GM19099 (cell line): ENCODE data around the gene PDP2.

Source experiments
- POLR2A ChIP-seq: IDR thresholded peaks from 3 replicates; pipeline ENCODE4 v1.6.1; 2011; ENCODE audit warnings: low read depth; ENCODE audit not compliant: insufficient read length; ENCODE audit errors: extremely low read depth

The PDP2 gene, protein sequence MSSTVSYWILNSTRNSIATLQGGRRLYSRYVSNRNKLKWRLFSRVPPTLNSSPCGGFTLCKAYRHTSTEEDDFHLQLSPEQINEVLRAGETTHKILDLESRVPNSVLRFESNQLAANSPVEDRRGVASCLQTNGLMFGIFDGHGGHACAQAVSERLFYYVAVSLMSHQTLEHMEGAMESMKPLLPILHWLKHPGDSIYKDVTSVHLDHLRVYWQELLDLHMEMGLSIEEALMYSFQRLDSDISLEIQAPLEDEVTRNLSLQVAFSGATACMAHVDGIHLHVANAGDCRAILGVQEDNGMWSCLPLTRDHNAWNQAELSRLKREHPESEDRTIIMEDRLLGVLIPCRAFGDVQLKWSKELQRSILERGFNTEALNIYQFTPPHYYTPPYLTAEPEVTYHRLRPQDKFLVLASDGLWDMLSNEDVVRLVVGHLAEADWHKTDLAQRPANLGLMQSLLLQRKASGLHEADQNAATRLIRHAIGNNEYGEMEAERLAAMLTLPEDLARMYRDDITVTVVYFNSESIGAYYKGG

DNA sequence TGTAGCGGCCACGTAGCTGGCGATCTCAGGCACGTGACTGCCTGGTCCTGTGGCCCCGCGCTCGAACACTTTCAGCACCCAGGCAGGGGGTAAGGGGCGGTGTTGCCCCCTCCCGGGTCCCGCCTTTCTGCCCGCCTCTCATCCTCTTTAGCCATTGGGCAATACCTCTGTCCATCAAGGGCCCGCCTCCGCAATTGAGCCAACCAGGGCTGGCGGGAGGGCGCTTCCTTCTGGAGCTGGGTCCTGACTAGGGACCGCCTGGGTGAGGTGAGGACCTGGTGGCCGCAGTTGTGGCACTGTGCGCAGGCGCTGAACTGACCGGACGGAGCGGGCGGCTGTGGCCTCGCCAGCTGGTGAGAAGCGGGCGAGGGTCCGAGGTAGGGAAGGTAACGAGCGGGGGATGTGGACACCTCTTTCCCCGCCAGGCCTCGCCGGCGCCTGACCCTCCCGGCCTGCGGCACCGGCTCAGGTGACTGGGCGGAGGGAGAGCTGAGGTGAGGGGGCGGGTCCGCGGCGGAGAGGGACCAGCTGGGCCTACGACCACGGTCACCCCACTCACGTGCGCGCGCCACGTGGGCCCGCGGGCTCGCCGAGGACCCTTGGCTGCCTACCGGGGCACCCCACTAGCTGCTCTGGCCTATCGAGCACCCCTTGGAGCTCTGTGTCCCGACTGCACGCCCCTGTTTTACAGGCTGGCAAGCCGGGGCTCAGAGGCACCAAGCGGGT, at the start of gene PDP2:
Gene PDP2 (plus strand): TSS at position 228 of the 726 bp plus-strand sequence. CDS start 3,770 bp downstream, outside the sequence.
- peak; percentile 73 for TF ChIP-seq POLR2A

DNA sequence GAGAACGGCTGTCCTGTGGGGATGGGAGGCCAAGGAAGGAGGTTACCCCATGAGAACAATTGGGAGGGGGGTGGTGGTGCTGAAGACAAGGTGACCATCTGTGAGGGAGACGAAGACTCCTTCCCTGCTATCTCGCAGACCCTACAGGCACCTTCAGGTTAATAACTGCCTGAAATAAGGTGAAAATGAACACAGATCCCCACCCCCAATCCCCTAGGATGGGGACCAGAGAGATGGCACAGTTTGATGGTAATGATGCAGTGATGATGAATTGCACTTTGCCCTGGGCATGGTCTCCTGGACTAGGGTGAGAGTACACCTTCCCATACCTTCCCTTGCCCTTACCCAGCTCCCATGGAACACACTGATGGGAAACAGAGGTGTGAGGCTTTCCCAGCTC, 48.1 kb upstream of the PDP2 start:
- no peak for TF ChIP-seq POLR2A

DNA sequence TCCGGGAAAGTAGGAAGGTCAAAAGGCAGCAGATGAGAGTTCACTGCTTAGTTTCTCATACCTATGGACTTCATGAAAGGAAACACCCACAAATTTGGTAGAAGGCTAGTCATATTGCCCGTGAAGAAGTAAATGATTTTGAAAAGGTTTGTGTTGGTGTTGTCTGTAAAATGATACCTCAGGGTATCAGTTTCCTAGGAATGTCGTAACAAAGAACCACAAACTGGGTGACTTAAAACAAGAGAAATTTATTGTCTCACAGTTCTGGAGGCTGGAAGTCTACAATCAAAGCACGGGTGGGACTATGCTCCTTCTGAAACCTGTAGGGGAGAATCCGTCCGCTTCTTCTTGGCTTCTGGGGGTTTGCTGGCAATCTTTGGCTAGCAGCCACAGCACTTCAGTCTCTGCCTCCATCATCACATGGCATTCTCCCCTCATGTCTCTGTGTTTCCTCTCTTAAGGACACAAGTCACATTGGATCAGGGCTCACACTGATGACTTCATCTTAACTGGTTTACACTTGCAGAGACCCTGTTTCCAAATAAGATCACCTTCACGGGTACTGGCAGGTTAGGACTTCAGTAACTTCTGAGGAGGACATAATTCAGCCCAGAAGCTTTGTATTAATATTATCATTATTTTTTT, 47.5 kb upstream of the PDP2 start:
- TF ChIP-seq POLR2A = no peak

DNA sequence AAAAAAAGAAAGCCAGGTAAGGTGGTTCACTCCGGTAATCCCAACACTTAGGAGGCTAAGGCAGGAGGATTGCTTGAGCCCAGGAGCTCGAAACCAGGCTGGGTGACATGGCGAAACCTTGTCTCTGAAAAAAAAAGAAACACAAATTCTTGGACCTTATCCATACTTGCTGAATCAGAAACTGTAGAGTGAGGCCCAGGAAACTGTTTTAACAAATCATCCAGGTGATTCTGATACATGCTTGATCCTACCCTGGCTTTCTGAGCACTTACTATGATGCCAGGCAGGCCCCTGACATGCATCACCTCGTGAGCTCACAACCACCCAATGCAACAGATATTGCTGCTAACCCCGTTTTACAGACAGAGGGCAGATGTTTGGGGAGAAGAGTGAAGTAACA, 45.6 kb upstream of the PDP2 start:
- TF ChIP-seq POLR2A = no peak

DNA sequence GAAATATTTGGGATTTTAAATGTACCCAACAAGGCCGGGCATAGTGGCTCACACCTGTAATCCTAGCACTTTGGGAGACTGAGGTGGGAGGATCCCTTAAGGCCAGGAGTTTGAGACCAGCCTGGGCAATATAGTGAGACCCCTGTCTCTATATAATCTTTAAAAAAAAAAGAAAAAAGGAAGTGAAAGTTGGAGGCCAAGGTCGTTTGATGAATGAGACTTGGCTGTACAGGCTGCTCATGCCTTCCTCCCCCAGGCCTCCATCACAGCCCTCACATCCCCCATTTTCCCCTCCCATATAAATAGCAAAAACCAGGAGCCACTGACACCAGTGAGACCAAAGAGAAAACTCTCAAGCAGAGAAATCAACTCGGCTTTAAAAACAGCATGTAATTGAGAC, 39.4 kb upstream of the PDP2 start:
- TF ChIP-seq POLR2A = no peak

DNA sequence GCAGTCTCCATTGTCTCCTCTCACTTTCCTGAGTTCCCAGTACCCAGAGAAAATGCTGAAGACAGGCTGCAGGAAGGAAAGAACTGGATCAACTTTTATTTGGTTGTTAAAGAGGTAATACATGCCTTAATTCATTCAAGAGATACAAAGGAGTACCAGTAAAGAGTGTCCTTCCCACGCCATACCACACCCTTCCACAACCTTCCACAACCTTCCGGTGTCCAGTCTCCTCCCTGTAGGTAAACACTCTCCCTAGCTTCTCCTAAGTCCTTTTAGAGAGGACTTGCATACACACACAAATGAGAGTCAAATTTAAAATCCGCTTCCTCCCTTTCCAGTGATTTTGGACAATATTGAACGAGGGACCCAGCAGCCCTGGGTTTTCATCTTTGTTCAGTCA, 38.9 kb upstream of the PDP2 start:
- no peak for TF ChIP-seq POLR2A

DNA sequence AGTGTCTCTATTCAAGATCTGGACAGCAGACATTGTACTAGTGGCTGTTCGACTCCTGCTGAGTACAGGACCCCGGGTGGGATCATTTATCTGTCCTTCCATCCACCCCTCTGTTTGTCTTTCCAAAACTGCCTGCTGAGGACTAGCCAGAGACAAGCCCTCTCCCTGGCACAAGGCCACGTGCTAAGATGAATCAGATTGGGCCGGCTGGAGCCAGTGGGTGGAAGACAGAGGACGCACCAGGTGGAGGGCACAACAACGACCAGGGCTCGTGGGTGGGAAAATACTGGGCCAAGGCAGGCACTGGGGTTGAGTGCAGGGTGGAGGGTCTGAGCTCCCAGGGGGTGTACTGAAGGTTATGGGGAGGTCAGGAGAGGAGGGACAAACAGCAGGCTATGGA, 37.5 kb upstream of the PDP2 start:
- no peak for TF ChIP-seq POLR2A

DNA sequence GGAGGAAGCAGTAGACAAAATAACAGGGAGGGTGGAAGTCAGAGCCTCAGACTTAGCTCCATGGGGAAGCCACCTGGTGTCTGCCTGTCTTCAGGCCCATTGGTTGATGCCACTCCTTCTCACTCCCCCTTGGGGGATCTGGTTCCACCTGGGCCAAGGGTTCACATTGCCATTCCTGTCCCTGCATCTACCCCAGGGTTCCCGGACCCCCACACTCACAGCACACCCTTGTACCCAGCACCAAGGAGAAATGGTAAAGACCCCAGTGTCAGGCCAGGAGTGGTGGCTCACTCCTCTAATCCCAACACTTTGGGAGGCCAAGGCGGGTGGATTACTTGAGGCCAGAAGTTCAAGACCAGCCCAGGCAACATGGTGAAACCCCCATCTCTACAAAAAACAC, 37.1 kb upstream of the PDP2 start:
- TF ChIP-seq POLR2A = no peak

DNA sequence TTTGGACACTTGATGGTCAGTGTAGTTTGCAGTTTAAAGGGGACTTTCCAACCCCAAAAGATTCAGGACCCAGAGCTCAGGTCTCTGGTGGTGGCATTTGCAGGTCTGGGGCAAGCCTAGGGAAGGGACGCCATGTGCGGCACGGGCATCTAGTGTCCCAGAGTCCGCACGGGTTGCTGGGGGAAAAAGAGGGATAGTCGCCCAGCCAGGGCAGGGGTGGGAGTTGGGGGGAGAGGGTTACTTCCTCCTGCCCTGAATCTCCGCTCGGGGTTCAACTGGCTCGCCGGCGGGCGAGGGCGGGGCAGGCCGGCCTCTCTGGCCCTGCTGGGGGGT, 36.3 kb upstream of the PDP2 start:
- no peak for TF ChIP-seq POLR2A

DNA sequence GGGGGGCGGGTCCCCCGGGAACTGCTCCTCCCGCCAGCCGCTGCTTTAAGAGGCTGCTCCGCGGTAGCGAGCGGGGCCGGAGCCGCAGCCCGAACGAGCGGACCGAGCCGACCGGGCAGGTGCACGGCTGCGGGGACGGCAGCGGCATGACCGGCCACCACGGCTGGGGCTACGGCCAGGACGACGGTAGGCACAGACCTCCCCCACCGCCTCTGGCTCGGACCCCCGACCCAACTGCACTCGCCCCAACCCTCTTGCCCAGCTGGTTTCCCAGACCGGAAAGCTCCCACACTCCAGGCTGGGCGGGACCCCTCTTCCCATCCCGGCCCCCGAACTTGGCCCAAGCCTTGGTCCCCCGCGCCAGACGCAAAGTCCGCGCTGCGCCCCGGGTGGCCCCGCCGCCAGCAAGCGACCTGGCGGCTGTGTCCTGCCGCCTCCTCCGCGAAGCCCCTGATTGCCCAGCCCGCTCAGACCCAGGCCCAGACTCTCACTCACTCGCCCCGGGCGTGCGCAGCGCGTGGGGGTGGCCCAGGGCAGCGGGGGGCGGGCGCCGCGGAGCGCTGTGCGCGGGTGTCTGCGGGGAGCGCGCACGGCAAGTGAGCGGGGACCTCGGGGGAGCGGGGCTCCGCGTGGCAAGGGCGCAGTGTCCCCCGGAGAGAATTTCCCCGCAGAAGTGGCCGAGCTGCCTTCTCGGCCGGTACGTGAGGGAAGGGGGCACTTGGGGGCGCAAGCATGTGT, 35.8 kb upstream of the PDP2 start, which contains the start of gene CA7:
Gene CA7 (plus strand): TSS at position 73 of the 738 bp plus-strand sequence. CDS start 74 bp downstream, at position 147.
- TF ChIP-seq POLR2A = no peak

DNA sequence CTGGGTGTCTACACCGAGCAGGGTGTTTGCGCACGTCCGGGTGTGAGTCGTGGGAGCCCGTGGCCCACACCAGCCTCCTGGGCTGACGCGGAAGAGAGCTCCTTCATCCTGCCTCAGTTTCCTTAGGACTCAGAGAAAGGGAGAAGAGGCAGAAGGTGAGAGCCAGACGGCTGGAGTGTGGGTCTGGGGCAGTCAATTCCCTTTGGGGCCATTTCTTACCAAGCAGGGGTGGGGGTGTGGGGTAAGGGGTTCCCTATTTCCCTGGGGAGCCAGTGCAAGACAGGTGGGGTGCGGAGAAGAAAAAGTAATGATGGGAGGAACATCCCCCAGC, 35.3 kb upstream of the PDP2 start:
- TF ChIP-seq POLR2A = no peak

DNA sequence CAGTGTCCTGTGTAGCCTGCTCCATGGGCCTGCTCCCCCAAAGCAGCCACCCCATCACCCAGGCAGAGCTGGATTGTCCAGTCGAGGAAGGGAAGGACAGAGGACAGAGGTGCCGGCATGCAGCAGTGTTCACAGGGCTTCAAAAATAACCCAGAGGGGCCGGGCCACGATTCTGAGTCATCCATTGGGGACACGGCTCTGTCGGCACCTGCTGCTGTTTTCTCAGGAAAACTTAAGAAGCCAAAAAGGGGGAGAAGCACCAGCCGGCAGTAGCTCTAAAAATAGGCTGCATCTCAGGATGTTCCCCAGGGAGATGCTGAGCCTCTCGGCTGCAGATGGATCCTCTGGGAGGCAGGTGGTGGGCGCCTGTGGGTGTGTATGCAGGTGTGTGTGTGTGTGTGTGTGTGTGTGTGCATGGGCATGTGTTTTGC, 34.5 kb upstream of the PDP2 start:
- no peak for TF ChIP-seq POLR2A

DNA sequence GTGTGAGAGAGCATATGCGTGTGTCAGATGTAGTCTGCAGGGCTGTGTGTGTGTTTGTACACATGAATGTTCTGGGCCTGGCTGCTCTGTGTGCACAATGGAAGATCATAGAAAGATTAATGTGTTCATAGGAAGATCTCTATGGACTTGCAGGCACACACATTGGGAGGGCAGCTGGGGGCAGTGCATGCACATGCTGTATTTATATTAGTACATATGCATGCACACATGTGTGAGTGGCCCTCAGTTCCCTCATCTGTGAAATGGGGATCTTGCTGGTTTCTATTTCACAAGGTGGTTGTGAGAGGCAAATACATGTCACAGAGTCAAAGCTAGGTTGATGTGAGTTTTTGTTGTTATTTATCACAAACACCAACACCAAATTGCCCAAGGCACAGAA, 34.0 kb upstream of the PDP2 start:
- no peak for TF ChIP-seq POLR2A

DNA sequence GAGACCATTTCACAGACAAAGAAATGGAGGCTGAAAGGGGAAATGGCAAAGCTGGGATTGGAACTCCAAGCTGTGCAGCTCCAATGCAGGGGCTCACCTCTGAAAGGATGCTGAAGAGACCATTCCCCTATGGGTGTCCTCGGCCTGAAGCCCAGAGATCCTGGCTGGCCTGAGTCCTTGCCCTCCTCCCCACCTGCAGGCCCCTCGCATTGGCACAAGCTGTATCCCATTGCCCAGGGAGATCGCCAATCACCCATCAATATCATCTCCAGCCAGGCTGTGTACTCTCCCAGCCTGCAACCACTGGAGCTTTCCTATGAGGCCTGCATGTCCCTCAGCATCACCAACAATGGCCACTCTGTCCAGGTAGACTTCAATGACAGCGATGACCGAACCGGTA, 33.5 kb upstream of the PDP2 start:
- no peak for TF ChIP-seq POLR2A

DNA sequence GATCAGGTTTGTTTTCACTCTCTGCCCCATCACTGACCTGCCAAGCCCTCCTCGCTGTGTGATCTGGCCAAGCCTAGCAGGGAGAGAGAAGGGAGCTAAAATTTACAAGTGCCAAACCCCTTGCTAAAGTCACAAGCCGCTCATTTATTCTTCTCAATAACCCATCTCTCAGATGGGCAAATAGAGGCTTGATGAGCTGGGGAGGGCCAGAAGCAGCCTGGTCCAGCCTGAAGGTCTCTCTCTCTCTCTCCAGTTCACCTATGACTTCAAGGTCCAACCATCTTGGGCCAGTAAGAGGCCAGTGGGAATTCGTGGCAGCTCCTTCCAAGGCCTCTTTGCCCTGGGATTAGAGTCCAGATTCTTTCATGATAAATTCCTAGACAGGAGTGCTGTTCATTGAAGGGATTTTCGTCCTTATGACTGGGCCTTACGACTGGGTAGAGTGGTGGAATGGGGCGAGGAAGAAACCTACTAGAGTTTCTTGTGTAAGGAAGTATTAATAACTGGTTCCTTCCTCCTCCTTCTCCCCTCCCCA, 32.7 kb upstream of the PDP2 start:
- no peak for TF ChIP-seq POLR2A

DNA sequence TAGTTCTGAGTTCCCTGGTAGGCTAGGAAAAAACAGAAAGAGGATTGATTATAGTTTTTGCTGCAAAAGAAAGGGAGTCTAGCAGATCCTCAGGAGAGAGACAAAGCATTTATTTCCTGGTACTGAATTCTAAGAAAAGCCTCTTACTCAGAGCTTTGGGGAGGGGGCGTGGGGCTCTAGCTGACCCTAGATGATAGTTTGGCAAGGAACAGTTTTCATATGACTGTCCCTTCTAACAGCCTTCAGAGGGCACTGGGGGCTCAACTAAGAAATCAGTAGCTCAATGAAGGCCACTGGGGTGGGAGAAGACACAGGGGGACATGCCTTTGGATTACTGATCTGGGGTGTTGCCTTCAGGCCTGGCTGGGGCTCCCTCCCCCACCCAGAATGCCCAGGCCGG, 32.1 kb upstream of the PDP2 start:
- no peak for TF ChIP-seq POLR2A

DNA sequence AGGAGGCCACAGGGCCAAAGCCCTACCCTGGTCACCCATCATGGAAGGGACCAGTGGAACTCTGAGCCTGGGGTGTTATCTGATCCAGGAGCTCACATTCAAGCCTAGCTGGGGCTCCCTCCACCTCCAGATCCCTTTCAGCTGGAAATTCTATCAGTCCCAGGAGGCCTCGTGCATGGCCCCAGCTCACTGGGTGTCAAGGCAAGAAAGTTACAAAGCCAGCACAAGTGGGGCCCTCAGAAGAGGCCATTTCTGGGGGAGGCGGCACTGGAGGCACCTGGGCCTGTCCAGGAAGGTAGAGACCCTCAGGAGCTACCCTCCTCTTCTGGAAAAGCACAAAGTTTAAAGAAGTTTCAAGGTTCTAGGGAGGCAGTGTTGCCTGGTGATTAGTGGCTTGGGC, 31.3 kb upstream of the PDP2 start:
- no peak for TF ChIP-seq POLR2A
